HepG2 (cell line): ENCODE data around the gene MAVS. TPM values are rescaled to one million over a fixed set of nuclear protein-coding genes. Genes with fewer than 3 reads are reported as not detected.

Experiments used
- LCORL ChIP-seq, 2 experiments: fragments of 450-650 bp in 1 of 2; sonication (generic) in 1 of 2; formaldehyde crosslinking in 1 of 2; IDR thresholded peaks; 2 replicates each; pipeline versions ENCODE4 v1.5.0 to v1.6.1; 2017 to 2020; ENCODE audit warnings: antibody characterized with exemption in 1 of 2, missing genetic modification reagents in 1 of 2
- MAZ ChIP-seq, 2 experiments: sonication (generic) in 1 of 2; formaldehyde crosslinking in 1 of 2; IDR thresholded peaks; 2 replicates each; pipeline versions ENCODE4 v1.5.0 to v1.6.1; 2012 to 2020; ENCODE audit warnings: low read depth in 2 of 2, mild to moderate bottlenecking in 2 of 2, borderline replicate concordance in 1 of 2, improper control_type of control experiment in 1 of 2, low read length in 1 of 2, missing genetic modification reagents in 1 of 2, moderate library complexity in 1 of 2
- RCOR2 ChIP-seq: IDR thresholded peaks from 2 replicates; pipeline ENCODE4 v1.6.1; 2016; ENCODE audit warnings: missing biosample characterization, missing genetic modification reagents
- SMYD3 ChIP-seq: sonication (generic); formaldehyde crosslinking; IDR thresholded peaks from 2 replicates; pipeline ENCODE4 v1.8.1; 2023; ENCODE audit warnings: mild to moderate bottlenecking, missing genetic modification reagents
- THAP11 ChIP-seq: IDR thresholded peaks from 2 replicates; pipeline ENCODE4 v1.6.1; 2016; ENCODE audit warnings: missing biosample characterization, missing genetic modification reagents
- ZNF10 ChIP-seq: sonication (generic); formaldehyde crosslinking; IDR thresholded peaks from 2 replicates; pipeline ENCODE4 v1.4.0; 2020; ENCODE audit warnings: mild to moderate bottlenecking, low read depth, missing genetic modification reagents, borderline replicate concordance
- ZNF256 ChIP-seq: sonication (generic); formaldehyde crosslinking; conservative IDR thresholded peaks from 2 replicates; pipeline ENCODE4 v1.4.0; 2020; ENCODE audit warnings: missing genetic modification reagents
- ZNF333 ChIP-seq: sonication (generic); formaldehyde crosslinking; IDR thresholded peaks from 2 replicates; pipeline ENCODE4 v1.4.0; 2020; ENCODE audit warnings: mild to moderate bottlenecking, missing genetic modification reagents, borderline replicate concordance
- ZNF343 ChIP-seq: sonication (generic); formaldehyde crosslinking; IDR thresholded peaks from 2 replicates; pipeline ENCODE4 v1.4.0; 2020; ENCODE audit warnings: mild to moderate bottlenecking, missing genetic modification reagents
- ZNF546 ChIP-seq: sonication (generic); formaldehyde crosslinking; conservative IDR thresholded peaks from 2 replicates; pipeline ENCODE4 v1.8.1; 2023; ENCODE audit warnings: mild to moderate bottlenecking, missing genetic modification reagents
- ZNF607 ChIP-seq: sonication (generic); formaldehyde crosslinking; IDR thresholded peaks from 2 replicates; pipeline ENCODE4 v1.5.1; 2020; ENCODE audit warnings: missing genetic modification reagents, mild to moderate bottlenecking, borderline replicate concordance
- ZNF782 ChIP-seq: sonication (generic); formaldehyde crosslinking; IDR thresholded peaks from 2 replicates; pipeline ENCODE4 v1.4.0; 2020; ENCODE audit warnings: missing genetic modification reagents, mild to moderate bottlenecking, borderline replicate concordance
- polyA plus RNA-seq, 8 experiments: library from polyadenylated mRNA; depleted of rRNA in 3 of 8; stranded (reverse) in 7 of 8; unstranded in 1 of 8; fragments of >200 nt; fragmentation: Illumina TruSeq in 4 of 8; extraction: Trizol in 4 of 8; gene quantifications; 2 replicates each; pipeline versions ENCODE4 v1.2.1 to v1.2.3, GENCODE V29; 2011 to 2016; ENCODE audit warnings: low read depth in 4 of 8, missing spikeins in 1 of 8, mixed read lengths in 1 of 8; ENCODE audit not compliant: insufficient read depth in 1 of 8
- total RNA-seq, 5 experiments: library from RNA; depleted of rRNA; stranded (reverse); fragments of >200 nt; fragmentation: Illumina TruSeq; extraction: Trizol; gene quantifications; 2 replicates each; pipeline ENCODE4 v1.2.3, GENCODE V29; 2016; ENCODE audit warnings: low read depth in 1 of 5
- TF ChIP-seq, protein P1 (sequence below), 2 experiments: sonication (generic) in 1 of 2; formaldehyde crosslinking in 1 of 2; IDR thresholded peaks; 2 replicates each; pipeline versions ENCODE4 v1.4.0 to v1.6.1; 2018 to 2020; ENCODE audit warnings: missing genetic modification reagents in 2 of 2, borderline replicate concordance in 1 of 2, low read depth in 1 of 2, mild to moderate bottlenecking in 1 of 2, missing biosample characterization in 1 of 2
- TF ChIP-seq, protein P2 (sequence below): sonication (generic); formaldehyde crosslinking; IDR thresholded peaks from 2 replicates; pipeline ENCODE4 v1.9.0; 2021; ENCODE audit warnings: missing genetic modification reagents, borderline replicate concordance
- TF ChIP-seq, protein P3 (sequence below): sonication (generic); formaldehyde crosslinking; IDR thresholded peaks from 2 replicates; pipeline ENCODE4 v1.4.0; 2020; ENCODE audit warnings: missing genetic modification reagents
- TF ChIP-seq, protein P4 (sequence below): sonication (generic); formaldehyde crosslinking; IDR thresholded peaks from 2 replicates; pipeline ENCODE4 v1.4.0; 2020; ENCODE audit warnings: missing genetic modification reagents

MAVS gene
- total and polyA plus RNA-seq, 2 of the 13 experiments (the other 11 are each of a cell fraction or from before 2014, with no cell fraction given), result 27.3 to 36.6 TPM

DNA sequence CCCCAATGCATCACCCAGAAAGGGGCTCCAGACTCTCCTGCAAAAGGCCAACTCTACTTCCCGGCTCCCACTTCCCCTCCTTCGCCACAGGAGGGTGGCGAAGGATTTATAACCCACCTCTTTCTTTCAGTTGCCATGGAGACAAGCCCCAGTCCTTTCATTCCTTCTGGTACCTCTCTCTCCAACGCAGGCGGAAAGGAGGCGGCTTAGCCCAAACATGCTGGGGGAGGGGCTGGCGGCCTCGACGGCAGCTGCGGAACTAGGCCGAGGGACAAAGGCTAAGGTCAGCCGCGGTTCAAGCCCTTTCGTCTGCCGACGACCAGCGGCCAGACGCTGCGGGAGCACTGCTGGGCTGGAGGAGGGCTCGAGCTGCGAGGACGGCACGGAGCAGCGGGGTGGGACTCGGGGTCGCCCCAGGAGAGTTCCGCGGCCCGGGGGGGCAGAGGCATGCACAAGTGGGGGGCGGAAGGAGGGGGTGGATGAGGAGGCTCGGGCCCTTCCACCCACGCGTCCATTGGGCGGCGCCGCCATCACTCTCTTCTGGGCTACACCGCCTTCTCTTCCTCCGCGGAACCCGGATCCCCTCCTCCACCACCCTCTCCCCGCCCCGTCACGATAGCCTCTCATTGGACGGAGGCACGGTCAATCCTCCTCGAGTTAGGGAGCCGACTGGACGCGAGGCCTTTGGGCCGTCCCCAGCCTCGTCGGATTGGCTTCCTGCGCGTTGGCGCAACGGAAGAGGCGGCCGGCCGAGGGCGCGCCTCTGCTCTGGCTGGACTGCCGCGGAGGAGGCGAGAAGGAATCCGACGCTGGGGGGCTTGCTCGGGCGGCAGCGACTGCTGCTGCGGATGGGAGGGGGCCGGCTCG lies 42.2 kb downstream of the MAVS start, which contains the start of gene PANK2 (continued):
- TF ChIP-seq, protein P1, sequence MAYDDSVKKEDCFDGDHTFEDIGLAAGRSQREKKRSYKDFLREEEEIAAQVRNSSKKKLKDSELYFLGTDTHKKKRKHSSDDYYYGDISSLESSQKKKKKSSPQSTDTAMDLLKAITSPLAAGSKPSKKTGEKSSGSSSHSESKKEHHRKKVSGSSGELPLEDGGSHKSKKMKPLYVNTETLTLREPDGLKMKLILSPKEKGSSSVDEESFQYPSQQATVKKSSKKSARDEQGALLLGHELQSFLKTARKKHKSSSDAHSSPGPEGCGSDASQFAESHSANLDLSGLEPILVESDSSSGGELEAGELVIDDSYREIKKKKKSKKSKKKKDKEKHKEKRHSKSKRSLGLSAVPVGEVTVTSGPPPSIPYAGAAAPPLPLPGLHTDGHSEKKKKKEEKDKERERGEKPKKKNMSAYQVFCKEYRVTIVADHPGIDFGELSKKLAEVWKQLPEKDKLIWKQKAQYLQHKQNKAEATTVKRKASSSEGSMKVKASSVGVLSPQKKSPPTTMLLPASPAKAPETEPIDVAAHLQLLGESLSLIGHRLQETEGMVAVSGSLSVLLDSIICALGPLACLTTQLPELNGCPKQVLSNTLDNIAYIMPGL (CRISPR knock-in tag; IDR thresholded peaks at IDR 0.05; ENCODE audit: borderline replicate concordance in 1 of 2, low read depth in 1 of 2), result peak; percentile 95 to 97
- no peak for TF ChIP-seq LCORL (IDR thresholded peaks at IDR 0.05)
- peak; percentile 96 for TF ChIP-seq LCORL (CRISPR knock-in tag; IDR thresholded peaks at IDR 0.05)
- TF ChIP-seq ZNF10 (CRISPR knock-in tag), result no peak
- TF ChIP-seq, protein P2, sequence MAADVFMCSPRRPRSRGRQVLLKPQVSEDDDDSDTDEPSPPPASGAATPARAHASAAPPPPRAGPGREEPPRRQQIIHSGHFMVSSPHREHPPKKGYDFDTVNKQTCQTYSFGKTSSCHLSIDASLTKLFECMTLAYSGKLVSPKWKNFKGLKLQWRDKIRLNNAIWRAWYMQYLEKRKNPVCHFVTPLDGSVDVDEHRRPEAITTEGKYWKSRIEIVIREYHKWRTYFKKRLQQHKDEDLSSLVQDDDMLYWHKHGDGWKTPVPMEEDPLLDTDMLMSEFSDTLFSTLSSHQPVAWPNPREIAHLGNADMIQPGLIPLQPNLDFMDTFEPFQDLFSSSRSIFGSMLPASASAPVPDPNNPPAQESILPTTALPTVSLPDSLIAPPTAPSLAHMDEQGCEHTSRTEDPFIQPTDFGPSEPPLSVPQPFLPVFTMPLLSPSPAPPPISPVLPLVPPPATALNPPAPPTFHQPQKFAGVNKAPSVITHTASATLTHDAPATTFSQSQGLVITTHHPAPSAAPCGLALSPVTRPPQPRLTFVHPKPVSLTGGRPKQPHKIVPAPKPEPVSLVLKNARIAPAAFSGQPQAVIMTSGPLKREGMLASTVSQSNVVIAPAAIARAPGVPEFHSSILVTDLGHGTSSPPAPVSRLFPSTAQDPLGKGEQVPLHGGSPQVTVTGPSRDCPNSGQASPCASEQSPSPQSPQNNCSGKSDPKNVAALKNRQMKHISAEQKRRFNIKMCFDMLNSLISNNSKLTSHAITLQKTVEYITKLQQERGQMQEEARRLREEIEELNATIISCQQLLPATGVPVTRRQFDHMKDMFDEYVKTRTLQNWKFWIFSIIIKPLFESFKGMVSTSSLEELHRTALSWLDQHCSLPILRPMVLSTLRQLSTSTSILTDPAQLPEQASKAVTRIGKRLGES (CRISPR knock-in tag), result peak; percentile 12; the same call in 1 of the 2 replicates
- TF ChIP-seq RCOR2 (CRISPR knock-in tag), result peak; percentile 67
- no peak for TF ChIP-seq ZNF256
- TF ChIP-seq, protein P3, sequence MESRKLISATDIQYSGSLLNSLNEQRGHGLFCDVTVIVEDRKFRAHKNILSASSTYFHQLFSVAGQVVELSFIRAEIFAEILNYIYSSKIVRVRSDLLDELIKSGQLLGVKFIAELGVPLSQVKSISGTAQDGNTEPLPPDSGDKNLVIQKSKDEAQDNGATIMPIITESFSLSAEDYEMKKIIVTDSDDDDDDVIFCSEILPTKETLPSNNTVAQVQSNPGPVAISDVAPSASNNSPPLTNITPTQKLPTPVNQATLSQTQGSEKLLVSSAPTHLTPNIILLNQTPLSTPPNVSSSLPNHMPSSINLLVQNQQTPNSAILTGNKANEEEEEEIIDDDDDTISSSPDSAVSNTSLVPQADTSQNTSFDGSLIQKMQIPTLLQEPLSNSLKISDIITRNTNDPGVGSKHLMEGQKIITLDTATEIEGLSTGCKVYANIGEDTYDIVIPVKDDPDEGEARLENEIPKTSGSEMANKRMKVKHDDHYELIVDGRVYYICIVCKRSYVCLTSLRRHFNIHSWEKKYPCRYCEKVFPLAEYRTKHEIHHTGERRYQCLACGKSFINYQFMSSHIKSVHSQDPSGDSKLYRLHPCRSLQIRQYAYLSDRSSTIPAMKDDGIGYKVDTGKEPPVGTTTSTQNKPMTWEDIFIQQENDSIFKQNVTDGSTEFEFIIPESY (CRISPR knock-in tag), result no peak; the same call in none of the 2 replicates
- TF ChIP-seq, protein P4, sequence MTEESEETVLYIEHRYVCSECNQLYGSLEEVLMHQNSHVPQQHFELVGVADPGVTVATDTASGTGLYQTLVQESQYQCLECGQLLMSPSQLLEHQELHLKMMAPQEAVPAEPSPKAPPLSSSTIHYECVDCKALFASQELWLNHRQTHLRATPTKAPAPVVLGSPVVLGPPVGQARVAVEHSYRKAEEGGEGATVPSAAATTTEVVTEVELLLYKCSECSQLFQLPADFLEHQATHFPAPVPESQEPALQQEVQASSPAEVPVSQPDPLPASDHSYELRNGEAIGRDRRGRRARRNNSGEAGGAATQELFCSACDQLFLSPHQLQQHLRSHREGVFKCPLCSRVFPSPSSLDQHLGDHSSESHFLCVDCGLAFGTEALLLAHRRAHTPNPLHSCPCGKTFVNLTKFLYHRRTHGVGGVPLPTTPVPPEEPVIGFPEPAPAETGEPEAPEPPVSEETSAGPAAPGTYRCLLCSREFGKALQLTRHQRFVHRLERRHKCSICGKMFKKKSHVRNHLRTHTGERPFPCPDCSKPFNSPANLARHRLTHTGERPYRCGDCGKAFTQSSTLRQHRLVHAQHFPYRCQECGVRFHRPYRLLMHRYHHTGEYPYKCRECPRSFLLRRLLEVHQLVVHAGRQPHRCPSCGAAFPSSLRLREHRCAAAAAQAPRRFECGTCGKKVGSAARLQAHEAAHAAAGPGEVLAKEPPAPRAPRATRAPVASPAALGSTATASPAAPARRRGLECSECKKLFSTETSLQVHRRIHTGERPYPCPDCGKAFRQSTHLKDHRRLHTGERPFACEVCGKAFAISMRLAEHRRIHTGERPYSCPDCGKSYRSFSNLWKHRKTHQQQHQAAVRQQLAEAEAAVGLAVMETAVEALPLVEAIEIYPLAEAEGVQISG (CRISPR knock-in tag), result peak; percentile 91
- 0 out of 2 replicates have a peak, but pooled peaks have one; percentile 19 for TF ChIP-seq ZNF546 (CRISPR knock-in tag)
- peak; percentile 95 for TF ChIP-seq ZNF607
- TF ChIP-seq ZNF333 (CRISPR knock-in tag), result peak; percentile 96; the same call in 1 of the 2 replicates
- TF ChIP-seq THAP11, result peak; percentile 92
- peak; percentile 58; the same call in 1 of the 2 replicates for TF ChIP-seq SMYD3 (CRISPR knock-in tag)
- TF ChIP-seq ZNF343 (CRISPR knock-in tag), result no peak; the same call in 1 of the 2 replicates
- TF ChIP-seq ZNF782, result peak; percentile 90; the same call in 1 of the 2 replicates
- peak; percentile 97 for TF ChIP-seq MAZ (IDR thresholded peaks at IDR 0.05; ENCODE audit: borderline replicate concordance, low read depth, low read length)
- TF ChIP-seq MAZ (CRISPR knock-in tag; IDR thresholded peaks at IDR 0.05; ENCODE audit: low read depth), result peak; percentile 99
